ENCODE measurements around the gene GBP4.

DNA sequence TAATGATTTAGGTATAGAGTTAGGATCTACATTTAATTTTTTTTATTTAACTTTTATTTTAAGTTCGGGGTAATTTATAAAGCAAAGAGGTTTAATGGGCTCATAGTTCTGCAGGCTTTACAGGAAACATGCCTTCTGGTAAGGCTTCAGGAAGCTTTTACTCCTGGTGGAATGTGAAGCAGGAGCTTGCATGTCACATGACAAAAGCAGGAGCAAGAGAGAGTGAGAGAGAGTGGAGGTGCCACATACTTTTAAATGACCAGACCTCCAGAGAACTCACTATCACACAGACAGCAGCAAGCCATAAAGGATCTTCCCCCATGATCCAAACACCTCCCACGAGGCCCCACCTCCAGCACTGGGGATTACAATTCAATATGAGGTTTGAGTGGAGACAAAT is 55.3 kb downstream of the GBP4 start:
- TF ChIP-seq, protein P1, sequence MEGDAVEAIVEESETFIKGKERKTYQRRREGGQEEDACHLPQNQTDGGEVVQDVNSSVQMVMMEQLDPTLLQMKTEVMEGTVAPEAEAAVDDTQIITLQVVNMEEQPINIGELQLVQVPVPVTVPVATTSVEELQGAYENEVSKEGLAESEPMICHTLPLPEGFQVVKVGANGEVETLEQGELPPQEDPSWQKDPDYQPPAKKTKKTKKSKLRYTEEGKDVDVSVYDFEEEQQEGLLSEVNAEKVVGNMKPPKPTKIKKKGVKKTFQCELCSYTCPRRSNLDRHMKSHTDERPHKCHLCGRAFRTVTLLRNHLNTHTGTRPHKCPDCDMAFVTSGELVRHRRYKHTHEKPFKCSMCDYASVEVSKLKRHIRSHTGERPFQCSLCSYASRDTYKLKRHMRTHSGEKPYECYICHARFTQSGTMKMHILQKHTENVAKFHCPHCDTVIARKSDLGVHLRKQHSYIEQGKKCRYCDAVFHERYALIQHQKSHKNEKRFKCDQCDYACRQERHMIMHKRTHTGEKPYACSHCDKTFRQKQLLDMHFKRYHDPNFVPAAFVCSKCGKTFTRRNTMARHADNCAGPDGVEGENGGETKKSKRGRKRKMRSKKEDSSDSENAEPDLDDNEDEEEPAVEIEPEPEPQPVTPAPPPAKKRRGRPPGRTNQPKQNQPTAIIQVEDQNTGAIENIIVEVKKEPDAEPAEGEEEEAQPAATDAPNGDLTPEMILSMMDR (IDR thresholded peaks at IDR 0.05), result no peak
- TF ChIP-seq POLR2AphosphoS5 (IDR thresholded peaks at IDR 0.05), result no peak
- TF ChIP-seq POLR2A (IDR thresholded peaks at IDR 0.05), result no peak

Data from breast epithelium (tissue), 3 donors.